Transverse colon (tissue), 4 donors: Measurements from ENCODE around the gene BICDL2. TPM values are rescaled to one million over a fixed set of nuclear protein-coding genes. Genes with fewer than 3 reads are reported as not detected.
"Not testable (repeated sequence)": the region's sequence is repeated elsewhere in the genome, so short reads cannot be mapped to it uniquely, and the experiment has no call there.

Experiments used
- DNase-seq: peaks from one replicate; pipeline ENCODE4 v3.0.0-alpha.2; 2019
- H3K27ac ChIP-seq, 4 donors: fragments of 200-600 bp; sonication (generic); 2 replicates each; pipeline ENCODE4 v1.5.1; 2016 to 2018; ENCODE audit warnings: inconsistent platforms in 4 of 4
- H3K27me3 ChIP-seq: fragments of 200-600 bp; sonication (generic); 2 replicates; pipeline ENCODE4 v1.5.1; 2017; ENCODE audit warnings: inconsistent platforms
- H3K36me3 ChIP-seq, 4 donors: fragments of 200-600 bp; sonication (generic); 2 replicates each; pipeline ENCODE4 v1.5.1; 2017 to 2019; ENCODE audit warnings: inconsistent platforms in 4 of 4
- H3K4me1 ChIP-seq, 4 donors: fragments of 200-600 bp; sonication (generic); 2 replicates each; pipeline ENCODE4 v1.5.1; 2017 to 2020; ENCODE audit warnings: inconsistent platforms in 4 of 4
- H3K4me3 ChIP-seq, 4 donors: fragments of 200-600 bp; sonication (generic); 1 replicate in 1 of 4; 2 replicates in 3 of 4; pipeline versions ENCODE4 v1.5.1 to v1.6.1; 2017 to 2019; ENCODE audit warnings: inconsistent platforms in 4 of 4
- H3K9me3 ChIP-seq, 2 donors: fragments of 200-600 bp; sonication (generic); 2 replicates each; pipeline ENCODE4 v1.5.1; 2017 to 2019; ENCODE audit warnings: inconsistent platforms in 2 of 2
- CTCF ChIP-seq, 5 experiments: fragments of 200-600 bp in 3 of 5; fragments of 450-650 bp in 2 of 5; sonication (generic) in 3 of 5; IDR thresholded peaks; 1 replicate in 2 of 5; 2 replicates in 3 of 5; pipeline ENCODE4 v1.5.1; 2016 to 2017; ENCODE audit warnings: antibody characterized with exemption in 5 of 5, inconsistent platforms in 3 of 5, mild to moderate bottlenecking in 2 of 5, moderate library complexity in 1 of 5
- EP300 ChIP-seq: sonication (generic); formaldehyde crosslinking; IDR thresholded peaks from one replicate; pipeline ENCODE4 v1.6.1; 2017; ENCODE audit warnings: antibody characterized with exemption, low read depth
- POLR2A ChIP-seq: fragments of 450-650 bp; IDR thresholded peaks from one replicate; pipeline ENCODE4 v1.6.1; 2016; ENCODE audit warnings: antibody characterized with exemption, mild to moderate bottlenecking, moderate library complexity
- POLR2AphosphoS5 ChIP-seq, 3 donors: sonication (generic); formaldehyde crosslinking; IDR thresholded peaks; one replicate each; pipeline ENCODE4 v1.6.1; 2016; ENCODE audit warnings: antibody characterized with exemption in 3 of 3
- WGBS, 2 donors: methylation state at CpG; one replicate each; pipeline ENCODE4 v1.1.5; 2018; ENCODE audit warnings: low coverage in 1 of 2; 5-methylcytosine and 5-hydroxymethylcytosine counted together
- in situ Hi-C, 4 donors: fragments of 200-750 bp; cut with MboI; loops; one replicate each; pipeline versions ENCODE4 v1.15.0 to v1.15.1; 2017; ENCODE audit warnings: low sequenced_read_pairs in 3 of 4, low pct_ligation_motif_present in 1 of 4, low pct_unique_long_range_greater_than_20kb in 1 of 4
- intact Hi-C: fragments of 100-400 bp; cut with DNase I; formaldehyde crosslinking; loops from one replicate; pipeline ENCODE4 v1.15.1; 2023; ENCODE audit warnings: low total_unique reads
- total RNA-seq, 4 donors: library from RNA; depleted of rRNA; stranded (reverse); fragments of >200 nt; gene quantifications; one replicate each; pipeline ENCODE4 v1.1.0, GENCODE V29; 2016

BICDL2 gene
- total RNA-seq, 4 donors from 2014 or later, result 123 to 357 (median 167) TPM

GRCh38 chr16:3080024-3080423 lies 43.3 kb upstream of the BICDL2 start:
- WGBS, 2 donors, result 84 to 90% methylated on average over 13 to 17 of the region's 17 CpGs
- peaks cover 0 to 6% (median 1%) of the 10 kb centered on the region in 4 donors for H3K4me1 ChIP-seq
- intact Hi-C loops (no loop called here), in situ Hi-C loops (no loop called here)
- DNase-seq, result no peak
- no peaks in the 10 kb centered on the region for H3K9me3 ChIP-seq
- no peak overlapping the region for H3K4me3 ChIP-seq
- TF ChIP-seq CTCF (IDR thresholded peaks at IDR 0.05), result no peak
- TF ChIP-seq POLR2AphosphoS5 (IDR thresholded peaks at IDR 0.05), result no peak
- no peak for TF ChIP-seq EP300
- no peak for TF ChIP-seq POLR2A
- no peaks in the 10 kb centered on the region for H3K27me3 ChIP-seq
- H3K36me3 ChIP-seq, result no peaks in the 10 kb centered on the region
- no peak overlapping the region for H3K27ac ChIP-seq

DNA sequence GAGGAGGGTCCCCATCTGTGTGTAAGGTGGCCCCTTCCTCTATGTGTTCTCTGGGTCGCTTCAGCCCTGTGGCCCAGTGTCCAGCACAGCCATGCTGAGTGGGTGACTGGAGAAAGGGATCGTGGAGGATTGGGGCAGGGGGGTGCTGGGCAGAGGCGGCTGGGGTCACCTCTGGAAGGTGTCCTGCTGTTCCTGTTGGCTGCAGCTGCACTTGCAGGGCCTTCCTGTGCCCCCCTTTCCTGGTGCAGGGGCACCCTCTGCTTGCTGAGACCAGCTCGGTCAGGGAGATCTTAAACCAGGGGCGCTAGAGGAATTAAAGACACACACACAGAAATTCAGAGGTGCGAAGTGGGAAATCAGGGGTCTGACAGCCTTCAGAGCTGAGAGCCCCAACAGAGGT lies 39.8 kb upstream of the BICDL2 start:
- Histone ChIP-seq H3K27me3 (no peaks in the 10 kb centered on the region), H3K27ac (peak overlapping the region; percentile 56 to 62 (median 61)), H3K9me3 (no peaks in the 10 kb centered on the region), H3K4me1 (peaks cover 0 to 7% (median 1%) of the 10 kb centered on the region in 4 donors), H3K36me3 (no peaks in the 10 kb centered on the region), H3K4me3 (no peak overlapping the region)
- TF ChIP-seq POLR2A, result no peak
- TF ChIP-seq CTCF (IDR thresholded peaks at IDR 0.05), result no peak
- TF ChIP-seq POLR2AphosphoS5 (IDR thresholded peaks at IDR 0.05), result no peak
- no peak for TF ChIP-seq EP300
- 82% methylated on average over 6 of the region's 6 CpGs; no CpG with 5 or more reads in 1 of the 2 donors for WGBS, 2 donors
- intact Hi-C loops (no loop called here), in situ Hi-C loops (no loop called here)
- DNase-seq, result no peak

DNA sequence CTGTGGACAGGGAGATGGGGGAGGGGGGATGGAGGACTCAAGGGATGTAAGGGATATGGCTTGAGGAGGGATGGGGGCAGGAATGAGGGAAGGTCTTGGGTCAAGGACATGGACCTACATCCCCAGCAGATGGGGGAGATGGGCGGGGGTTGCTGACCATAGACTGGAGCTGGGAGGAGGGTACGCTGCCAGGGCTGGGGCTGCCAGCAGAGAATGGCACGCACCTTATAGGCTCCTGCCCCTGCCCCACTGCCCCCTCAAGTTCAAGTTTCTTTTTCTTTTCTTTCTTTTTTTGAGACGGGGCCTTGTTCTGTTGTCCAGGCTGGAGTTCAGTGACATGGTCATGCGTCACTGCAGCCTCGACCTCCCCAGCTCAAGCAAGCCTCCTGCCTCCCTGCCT lies 39.2 kb upstream of the BICDL2 start:
- intact Hi-C loops, H3K9me3 ChIP-seq, H3K36me3 ChIP-seq, H3K4me1 ChIP-seq, H3K4me3 ChIP-seq, in situ Hi-C loops, DNase-seq, H3K27me3 ChIP-seq: not testable (repeated sequence)
- H3K27ac ChIP-seq, result peak overlapping the region; percentile 56 to 62 (median 61)
- WGBS, 2 donors, result 76 to 78% methylated on average over 3 to 6 of the region's 6 CpGs

DNA sequence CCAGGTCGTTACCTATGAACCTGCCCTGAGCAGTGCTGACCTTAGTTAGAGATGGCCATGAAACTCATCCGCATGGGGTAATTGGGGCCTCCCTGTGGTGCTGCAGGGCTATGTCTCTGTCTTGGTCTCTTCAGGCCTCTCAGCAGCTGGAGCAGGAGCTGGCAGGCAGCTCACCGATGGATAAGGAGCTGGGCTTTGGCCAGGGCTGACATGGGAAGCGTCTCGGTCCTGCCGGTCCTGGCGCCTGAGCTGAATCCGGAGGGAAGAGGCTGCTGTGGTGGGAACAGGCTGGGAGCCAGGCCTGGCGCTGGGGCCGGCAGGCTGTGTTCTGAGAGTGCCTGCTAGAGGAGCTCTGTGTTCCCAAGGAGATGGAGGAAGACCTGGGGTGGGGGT lies 38.8 kb upstream of the BICDL2 start:
- H3K4me3 ChIP-seq, result no peak overlapping the region
- in situ Hi-C loops, result no loop called here
- H3K36me3 ChIP-seq, result no peaks in the 10 kb centered on the region
- intact Hi-C loops, result no loop called here
- WGBS, 2 donors, result 33% methylated on average over 6 of the region's 10 CpGs; no CpG with 5 or more reads in 1 of the 2 donors
- H3K27me3 ChIP-seq, result no peaks in the 10 kb centered on the region
- DNase-seq, result no peak
- TF ChIP-seq POLR2AphosphoS5 (IDR thresholded peaks at IDR 0.05) (no peak), POLR2A (no peak), EP300 (no peak), CTCF (IDR thresholded peaks at IDR 0.05) (no peak)
- H3K27ac ChIP-seq, result peak overlapping the region; percentile 44 to 62 (median 61)
- peaks cover 0 to 7% (median 1%) of the 10 kb centered on the region in 4 donors for H3K4me1 ChIP-seq
- H3K9me3 ChIP-seq, result no peaks in the 10 kb centered on the region

DNA sequence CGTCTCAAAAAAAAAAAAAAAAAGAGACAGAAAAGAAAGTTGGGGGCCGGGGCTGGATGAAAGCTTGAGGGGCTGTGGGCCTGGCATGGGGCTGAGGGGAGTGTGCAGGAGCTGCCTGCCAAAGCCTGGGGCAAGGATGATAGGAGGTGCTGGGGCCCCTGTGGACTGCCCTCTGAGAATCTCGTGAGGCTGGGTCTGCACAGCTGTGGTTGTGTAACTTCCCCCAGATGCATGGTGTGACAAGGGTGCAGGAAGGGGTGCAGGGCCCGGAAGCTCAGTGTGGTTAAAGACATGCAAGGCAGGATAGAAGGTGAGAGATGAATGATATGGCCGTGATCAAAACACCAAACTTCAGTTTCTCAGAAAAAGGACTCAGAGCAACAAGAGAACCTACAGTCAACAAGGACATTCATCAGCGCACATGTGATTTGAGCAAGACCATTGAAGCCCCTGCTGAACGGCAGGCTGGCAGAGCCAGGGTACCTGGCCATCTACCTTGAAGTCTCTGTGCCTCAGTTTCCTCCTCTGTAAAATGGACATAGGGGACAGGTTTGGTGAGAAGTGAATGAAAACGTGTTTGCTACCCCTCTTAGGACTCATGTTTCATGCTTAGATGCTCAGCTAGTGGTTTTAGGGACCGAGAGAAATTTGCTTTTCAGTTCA lies 38.2 kb upstream of the BICDL2 start:
- DNase-seq, result peak; percentile 63
- no peak for TF ChIP-seq CTCF (IDR thresholded peaks at IDR 0.05)
- no peaks in the 10 kb centered on the region for H3K9me3 ChIP-seq
- H3K27me3 ChIP-seq, result no peaks in the 10 kb centered on the region
- intact Hi-C loops (no loop called here), in situ Hi-C loops (no loop called here)
- 48 to 59% methylated on average over 6 to 9 of the region's 9 CpGs for WGBS, 2 donors
- H3K4me3 ChIP-seq, result no peak overlapping the region
- H3K36me3 ChIP-seq, result no peaks in the 10 kb centered on the region
- peak overlapping the region; percentile 44 to 62 (median 61) for H3K27ac ChIP-seq
- peaks cover 0 to 7% (median 1%) of the 10 kb centered on the region in 4 donors for H3K4me1 ChIP-seq
